K562 (cell line): ENCODE data around the gene AP1AR. TPM values are rescaled to one million over a fixed set of nuclear protein-coding genes. Genes with fewer than 3 reads are reported as not detected.

Experiments used
- ATAC-seq: fragments of 200-7000 bp; cut with Tn5 transposase; 3 replicates; pipeline ENCODE4 v1.9.1; 2020; ENCODE audit warnings: moderate library complexity
- BruUV-seq: library from RNA; stranded (reverse); fragments of 400-500 nt; replicated peaks from 2 replicates; lab custom pipeline; 2021; lab: Mats Ljungman, UMichigan
- CTCF ChIA-PET: fragments of 300-600 bp; formaldehyde crosslinking; extraction: SDS; loops from one replicate; lab custom pipeline; 2021; ENCODE audit warnings: low intra/inter-chr PET ratio; lab: Yijun Ruan, JAX
- POLR2A ChIA-PET: fragments of 300-600, 350-650 bp; sonication (Branson Sonifier 250); formaldehyde crosslinking; extraction: SDS; loops from one replicate; lab custom pipeline; 2021; ENCODE audit warnings: antibody characterized with exemption, inconsistent platforms; lab: Yijun Ruan, JAX
- DNase-seq, 4 experiments: peaks; one replicate each; pipeline versions ENCODE4 v3.0.0 to v3.0.0-alpha.2; 2011 to 2018; ENCODE audit warnings: low spot score in 3 of 4, mixed read lengths in 3 of 4; ENCODE audit errors: extremely low read depth in 1 of 4
- FAIRE-seq: peaks from 2 replicates; lab custom pipeline; 2011; peaks lifted over from hg19 to GRCh38; lab: Jason Lieb, UNC
- H2AFZ ChIP-seq: 2 replicates; pipeline ENCODE4 v1.6.0; 2011; ENCODE audit warnings: low read depth, low read length, control low read depth, inconsistent platforms
- H3K27ac ChIP-seq: fragments of 200-600 bp; 3 replicates; pipeline ENCODE4 v1.8.0; 2011; ENCODE audit warnings: low read depth, mild to moderate bottlenecking, control low read depth, inconsistent platforms, low read length, moderate library complexity, mixed read lengths; ENCODE audit errors: extremely low read depth
- H3K27me3 ChIP-seq, 2 experiments: fragments of 300-600 bp in 1 of 2; 2 replicates in 1 of 2; 3 replicates in 1 of 2; pipeline versions ENCODE4 v1.6.0 to v1.8.0; 2011; ENCODE audit warnings: inconsistent platforms in 2 of 2, low read length in 2 of 2, mild to moderate bottlenecking in 1 of 2, mixed read lengths in 1 of 2, moderate library complexity in 1 of 2; ENCODE audit not compliant: control insufficient read depth in 2 of 2, insufficient read depth in 2 of 2
- H3K36me3 ChIP-seq: fragments of 300-600 bp; 3 replicates; pipeline ENCODE4 v1.8.0; 2011; ENCODE audit warnings: mild to moderate bottlenecking, low read length, inconsistent platforms; ENCODE audit not compliant: control insufficient read depth, insufficient read depth
- H3K4me1 ChIP-seq, 2 experiments: fragments of 200-600 bp in 1 of 2; replicated peaks in 1 of 2; 2 replicates in 1 of 2; 3 replicates in 1 of 2; pipeline versions ENCODE4 v1.5.1 to v1.8.0; 2011; ENCODE audit warnings: inconsistent platforms in 2 of 2, low read length in 2 of 2, mild to moderate bottlenecking in 1 of 2, mixed read lengths in 1 of 2, moderate library complexity in 1 of 2; ENCODE audit not compliant: control insufficient read depth in 2 of 2, insufficient read depth in 2 of 2
- H3K4me2 ChIP-seq: 2 replicates; pipeline ENCODE4 v1.6.1; 2011; ENCODE audit warnings: low read length, control low read depth, inconsistent platforms, mixed read lengths; ENCODE audit not compliant: insufficient read depth
- H3K4me3 ChIP-seq: fragments of 200-600 bp; sonication (generic), shearing (Covaris generic); 2 replicates; pipeline ENCODE4 v1.5.1; 2016; ENCODE audit warnings: control low read depth, inconsistent platforms
- H3K79me2 ChIP-seq: fragments of 200-600 bp; 3 replicates; pipeline ENCODE4 v1.8.0; 2011; ENCODE audit warnings: low read length, inconsistent platforms; ENCODE audit not compliant: control insufficient read depth, insufficient read depth
- H3K9ac ChIP-seq, 2 experiments: 2 replicates each; pipeline versions ENCODE4 v1.6.0 to v1.6.1; 2011; ENCODE audit warnings: low read depth in 2 of 2, low read length in 2 of 2, control low read depth in 1 of 2, inconsistent platforms in 1 of 2, mild to moderate bottlenecking in 1 of 2, mixed read lengths in 1 of 2; ENCODE audit not compliant: insufficient read depth in 1 of 2
- H3K9me1 ChIP-seq: one replicate; pipeline ENCODE4 v1.6.0; 2011; ENCODE audit warnings: inconsistent platforms, mild to moderate bottlenecking, low read length, moderate library complexity; ENCODE audit not compliant: control insufficient read depth, insufficient read depth
- H3K9me3 ChIP-seq: replicated peaks from 2 replicates; pipeline ENCODE4 v1.5.1; 2011; ENCODE audit warnings: low read depth, low read length, inconsistent platforms; ENCODE audit not compliant: control insufficient read depth, insufficient read depth
- H4K20me1 ChIP-seq: replicated peaks from 2 replicates; pipeline ENCODE4 v1.6.1; 2011; ENCODE audit warnings: low read length, inconsistent platforms, mixed read lengths; ENCODE audit not compliant: control insufficient read depth, insufficient read depth
- POLR3G ChIP-seq: IDR thresholded peaks from 2 replicates; pipeline ENCODE4 v1.6.1; 2011; ENCODE audit not compliant: insufficient read length, insufficient replicate concordance; ENCODE audit errors: extremely low read depth
- ZNF507 ChIP-seq: conservative IDR thresholded peaks from 2 replicates; pipeline ENCODE4 v1.6.1; 2017; ENCODE audit warnings: missing genetic modification characterization, missing compliant biosample characterization
- WGBS: fragments of 100-300 bp; shearing (Covaris generic); methylation state at CpG from one replicate; pipeline ENCODE4 v1.1.6; 2016; ENCODE audit warnings: low coverage, mixed read lengths; ENCODE audit not compliant: insufficient coverage; ENCODE audit errors: missing lambda C conversion rate; 5-methylcytosine and 5-hydroxymethylcytosine counted together
- in situ Hi-C: fragments of 300-500 bp; cut with MboI; formaldehyde crosslinking; loops from 4 replicates; pipeline ENCODE4 v1.15.0; 2018; ENCODE audit warnings: inconsistent platforms, mixed read lengths
- intact Hi-C: fragments of 100-400 bp; cut with micrococcal nuclease; formaldehyde crosslinking; loops from 2 replicates; pipeline ENCODE4 v1.14.2; 2022
- polyA plus RNA-seq, 8 experiments: library from polyadenylated mRNA; depleted of rRNA in 4 of 8; stranded (reverse) in 5 of 8; unstranded in 3 of 8; fragments of >200 nt; fragmentation: Nextera tagmentation in 2 of 8; fragmentation: Illumina TruSeq in 1 of 8; extraction: Ambion mirVana in 2 of 8; extraction: Trizol in 1 of 8; gene quantifications; 2 replicates each; pipeline versions ENCODE4 v1.2.1 to v1.2.3, GENCODE V29; 2011 to 2014; ENCODE audit warnings: inconsistent platforms in 1 of 8, missing spikeins in 1 of 8
- total RNA-seq, 7 experiments: library from RNA; depleted of rRNA in 6 of 7; stranded (reverse); fragments of >200 nt in 6 of 7; fragmentation: Illumina TruSeq in 2 of 7; extraction: Trizol in 2 of 7; gene quantifications; 2 replicates each; pipeline versions ENCODE4 v1.2.1 to v1.2.3, GENCODE V29; 2011 to 2021; ENCODE audit warnings: low replicate concordance in 1 of 7
- TF ChIP-seq, protein P1 (sequence below): sonication (generic); formaldehyde crosslinking; IDR thresholded peaks from 2 replicates; pipeline ENCODE4 v1.4.0; 2020; ENCODE audit warnings: mild to moderate bottlenecking, missing genetic modification reagents
- TF ChIP-seq, protein P2 (sequence below): fragments of 250-450 bp; sonication (Bioruptor Pico); IDR thresholded peaks from 2 replicates; pipeline ENCODE4 v1.5.0; 2021

AP1AR gene
- total and polyA plus RNA-seq, 9 of the 15 experiments (the other 6 are each of a cell fraction or from before 2014, with no cell fraction given) = 2.6 to 20.7 (median 12.2) TPM

DNA sequence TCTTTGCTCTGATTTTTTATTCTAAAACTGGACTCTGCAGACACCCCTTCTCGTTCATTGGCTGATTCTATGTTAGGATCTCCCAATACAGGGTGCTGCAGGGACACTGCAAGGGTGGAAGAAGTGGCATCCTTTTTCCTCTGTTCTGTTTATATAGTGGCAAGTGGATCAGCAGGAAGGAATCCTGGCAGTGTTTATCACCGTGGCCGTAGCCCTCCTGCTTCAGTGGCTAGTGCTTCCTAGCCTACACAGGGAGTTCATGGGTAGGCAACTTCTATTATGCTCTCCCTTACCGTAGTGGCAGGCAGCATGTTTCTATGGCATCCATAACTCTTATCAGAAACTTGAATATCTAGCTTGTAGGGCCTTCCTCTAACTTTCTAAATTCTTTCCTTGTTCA, 6.4 kb upstream of the AP1AR start:
- no peak overlapping the region for H3K27ac ChIP-seq
- H3K4me1 ChIP-seq = no peaks in the 10 kb centered on the region
- no peaks in the 10 kb centered on the region for H4K20me1 ChIP-seq
- H3K27me3 ChIP-seq = no peaks in the 10 kb centered on the region
- no peak overlapping the region for H3K4me2 ChIP-seq
- no peaks in the 10 kb centered on the region for H3K9me1 ChIP-seq
- no peak overlapping the region for H3K4me3 ChIP-seq
- FAIRE-seq (peak; percentile 32), ATAC-seq (peak; percentile 44), DNase-seq (no peak)
- peaks cover 3% of the 10 kb centered on the region; the same call in 1 of the 2 replicates for H3K9me3 ChIP-seq
- CTCF ChIA-PET = interaction anchor here (1.1 kb wide), 1 partner anchor 10 kb away, joined by 3 read pairs; no protein-coding TSS in a partner anchor
- BruUV-seq = no TSS peak
- H2AFZ ChIP-seq = peak overlapping the region; percentile 43; the same call in 1 of the 2 replicates
- intact Hi-C loops = no loop called here
- no peaks in the 10 kb centered on the region for H3K36me3 ChIP-seq
- no peak overlapping the region for H3K9ac ChIP-seq
- TF ChIP-seq ZNF507 (tag) (no peak), POLR3G (no peak)
- TF ChIP-seq, protein P1, sequence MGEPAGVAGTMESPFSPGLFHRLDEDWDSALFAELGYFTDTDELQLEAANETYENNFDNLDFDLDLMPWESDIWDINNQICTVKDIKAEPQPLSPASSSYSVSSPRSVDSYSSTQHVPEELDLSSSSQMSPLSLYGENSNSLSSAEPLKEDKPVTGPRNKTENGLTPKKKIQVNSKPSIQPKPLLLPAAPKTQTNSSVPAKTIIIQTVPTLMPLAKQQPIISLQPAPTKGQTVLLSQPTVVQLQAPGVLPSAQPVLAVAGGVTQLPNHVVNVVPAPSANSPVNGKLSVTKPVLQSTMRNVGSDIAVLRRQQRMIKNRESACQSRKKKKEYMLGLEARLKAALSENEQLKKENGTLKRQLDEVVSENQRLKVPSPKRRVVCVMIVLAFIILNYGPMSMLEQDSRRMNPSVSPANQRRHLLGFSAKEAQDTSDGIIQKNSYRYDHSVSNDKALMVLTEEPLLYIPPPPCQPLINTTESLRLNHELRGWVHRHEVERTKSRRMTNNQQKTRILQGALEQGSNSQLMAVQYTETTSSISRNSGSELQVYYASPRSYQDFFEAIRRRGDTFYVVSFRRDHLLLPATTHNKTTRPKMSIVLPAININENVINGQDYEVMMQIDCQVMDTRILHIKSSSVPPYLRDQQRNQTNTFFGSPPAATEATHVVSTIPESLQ (CRISPR knock-in tag) = no peak
- TF ChIP-seq, protein P2, sequence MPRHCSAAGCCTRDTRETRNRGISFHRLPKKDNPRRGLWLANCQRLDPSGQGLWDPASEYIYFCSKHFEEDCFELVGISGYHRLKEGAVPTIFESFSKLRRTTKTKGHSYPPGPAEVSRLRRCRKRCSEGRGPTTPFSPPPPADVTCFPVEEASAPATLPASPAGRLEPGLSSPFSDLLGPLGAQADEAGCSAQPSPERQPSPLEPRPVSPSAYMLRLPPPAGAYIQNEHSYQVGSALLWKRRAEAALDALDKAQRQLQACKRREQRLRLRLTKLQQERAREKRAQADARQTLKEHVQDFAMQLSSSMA = no peak
- POLR2A ChIA-PET = interaction anchor here (0.9 kb wide), 1 partner anchor 8 kb away, joined by 3 read pairs; no protein-coding TSS in a partner anchor
- H3K79me2 ChIP-seq = peaks cover 3% of the 10 kb centered on the region
- WGBS = 33% methylated on average over 4 of the region's 4 CpGs
- in situ Hi-C loops = no loop called here
